GM12864 (cell line): ENCODE measurements around the gene NFKB2.

Source experiments
- DNase-seq: peaks from one replicate; pipeline ENCODE4 v3.0.0-alpha.2; 2011; ENCODE audit warnings: low read depth
- H3K4me3 ChIP-seq: 2 replicates; pipeline ENCODE4 v1.5.1; 2011; ENCODE audit warnings: mild to moderate bottlenecking, low read depth, low read length, control low read depth
- TF ChIP-seq, protein P1 (sequence below): IDR thresholded peaks from 2 replicates; pipeline ENCODE4 v1.5.1; 2011; ENCODE audit warnings: low read depth, mild to moderate bottlenecking, moderate library complexity, low read length, control low read depth, inconsistent platforms; ENCODE audit errors: missing control alignments

Gene NFKB2

DNA sequence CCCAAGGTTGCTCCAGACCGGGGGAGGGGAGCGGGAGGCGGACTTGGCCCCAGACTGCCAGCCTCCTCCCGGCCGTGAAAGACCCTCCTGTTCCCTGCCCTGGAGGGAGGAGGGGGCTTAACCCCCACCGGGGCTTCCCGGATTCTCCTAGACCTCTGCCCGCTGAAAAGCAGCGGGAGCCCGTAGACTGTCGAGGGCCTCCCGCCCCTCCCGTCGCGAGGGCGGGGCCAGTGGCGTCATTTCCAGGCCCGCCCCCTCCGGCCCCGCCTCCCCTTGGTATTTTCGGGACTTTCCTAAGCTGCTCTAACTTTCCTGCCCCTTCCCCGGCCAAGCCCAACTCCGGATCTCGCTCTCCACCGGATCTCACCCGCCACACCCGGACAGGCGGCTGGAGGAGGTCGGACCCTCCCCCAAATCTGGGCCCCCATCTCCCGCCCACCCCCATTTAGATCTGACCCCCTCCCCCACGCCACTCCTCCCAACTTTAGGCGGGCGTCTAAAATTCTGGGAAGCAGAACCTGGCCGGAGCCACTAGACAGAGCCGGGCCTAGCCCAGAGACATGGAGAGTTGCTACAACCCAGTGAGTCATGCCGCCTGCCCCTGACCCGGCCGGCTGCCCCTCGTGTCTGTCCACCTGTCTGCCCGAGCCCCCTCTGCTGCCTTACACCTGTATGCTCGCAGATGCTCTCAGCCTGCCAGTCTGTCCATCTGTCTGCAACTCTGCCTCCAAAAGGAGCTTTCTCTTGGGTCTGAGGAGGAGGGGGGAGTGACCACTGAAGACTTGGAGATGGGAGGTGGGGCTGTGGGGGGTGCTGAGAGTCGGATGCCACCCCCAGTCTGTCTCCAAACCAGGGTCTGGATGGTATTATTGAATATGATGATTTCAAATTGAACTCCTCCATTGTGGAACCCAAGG lies at the start of gene NFKB2:
TSS of gene NFKB2 (plus strand) at position 306 of the 917 bp plus-strand sequence. CDS start at position 561, 255 bp downstream.
- peak; percentile 55 for DNase-seq
- TF ChIP-seq, protein P1, sequence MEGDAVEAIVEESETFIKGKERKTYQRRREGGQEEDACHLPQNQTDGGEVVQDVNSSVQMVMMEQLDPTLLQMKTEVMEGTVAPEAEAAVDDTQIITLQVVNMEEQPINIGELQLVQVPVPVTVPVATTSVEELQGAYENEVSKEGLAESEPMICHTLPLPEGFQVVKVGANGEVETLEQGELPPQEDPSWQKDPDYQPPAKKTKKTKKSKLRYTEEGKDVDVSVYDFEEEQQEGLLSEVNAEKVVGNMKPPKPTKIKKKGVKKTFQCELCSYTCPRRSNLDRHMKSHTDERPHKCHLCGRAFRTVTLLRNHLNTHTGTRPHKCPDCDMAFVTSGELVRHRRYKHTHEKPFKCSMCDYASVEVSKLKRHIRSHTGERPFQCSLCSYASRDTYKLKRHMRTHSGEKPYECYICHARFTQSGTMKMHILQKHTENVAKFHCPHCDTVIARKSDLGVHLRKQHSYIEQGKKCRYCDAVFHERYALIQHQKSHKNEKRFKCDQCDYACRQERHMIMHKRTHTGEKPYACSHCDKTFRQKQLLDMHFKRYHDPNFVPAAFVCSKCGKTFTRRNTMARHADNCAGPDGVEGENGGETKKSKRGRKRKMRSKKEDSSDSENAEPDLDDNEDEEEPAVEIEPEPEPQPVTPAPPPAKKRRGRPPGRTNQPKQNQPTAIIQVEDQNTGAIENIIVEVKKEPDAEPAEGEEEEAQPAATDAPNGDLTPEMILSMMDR: no peak
- peak within 1 kb of the TSS; percentile 70 for H3K4me3 ChIP-seq

DNA sequence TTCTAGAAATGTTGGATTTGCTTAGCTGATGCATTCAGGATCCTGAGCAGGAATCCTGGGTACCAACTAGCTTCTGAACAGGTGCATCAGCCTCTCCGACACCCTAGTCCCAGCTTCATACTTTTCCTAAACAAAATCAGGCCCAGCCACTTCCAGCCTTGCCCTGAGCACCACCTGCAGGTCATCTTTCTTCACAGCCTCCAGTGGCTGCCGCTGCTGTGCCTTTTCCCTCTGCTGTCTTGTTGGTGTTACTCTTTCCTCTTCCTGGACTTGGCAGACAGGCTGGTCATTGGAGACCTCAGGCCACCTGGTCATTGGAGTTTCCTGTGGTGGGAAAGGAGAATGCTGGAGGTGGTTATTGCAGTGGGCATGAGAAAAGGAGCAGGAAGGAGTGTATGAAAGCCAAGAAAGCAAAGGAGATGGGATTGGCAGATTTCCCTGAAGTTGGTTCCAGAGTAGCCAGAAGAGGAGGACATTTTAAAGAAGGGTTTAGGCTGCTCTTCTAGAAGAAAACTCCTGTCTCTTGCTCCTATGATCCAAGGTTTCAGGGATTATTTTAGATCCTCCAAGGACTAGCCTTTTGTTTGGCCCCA lies 48.2 kb upstream of the NFKB2 start:
- no peak for DNase-seq
- TF ChIP-seq, protein P1: peak; percentile 52
- no peak overlapping the region for H3K4me3 ChIP-seq

DNA sequence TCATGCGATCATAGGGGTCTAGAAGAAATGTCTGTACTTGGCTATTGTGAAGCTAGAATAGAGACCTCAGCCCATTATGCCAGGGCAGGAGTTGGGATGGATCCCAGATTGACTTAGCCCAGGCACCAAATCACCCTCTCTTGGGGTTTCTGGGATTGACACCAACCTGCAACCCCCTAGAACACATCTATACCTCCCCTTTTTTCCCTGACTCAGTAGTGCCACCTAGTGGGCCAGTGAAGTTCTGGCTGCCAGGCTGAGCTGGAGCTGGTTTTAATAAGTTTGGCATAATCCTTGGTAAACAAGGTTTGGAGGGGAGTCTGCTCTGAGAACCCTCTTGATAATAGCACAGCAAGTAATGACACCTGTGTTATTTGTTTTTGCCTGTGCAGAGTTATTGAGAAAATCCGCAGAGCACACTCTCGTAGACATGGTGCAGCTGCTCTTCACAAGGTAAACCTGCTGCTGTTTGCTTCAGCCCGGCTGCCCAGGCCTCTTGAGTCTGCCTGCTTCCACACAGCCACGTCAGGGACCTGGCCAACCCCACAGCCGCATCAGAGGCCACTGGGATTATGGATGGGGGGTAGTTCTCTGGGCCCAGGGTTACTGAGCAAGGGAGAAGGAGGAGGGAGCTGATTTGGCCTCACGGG lies 43.3 kb upstream of the NFKB2 start:
- no peak overlapping the region for H3K4me3 ChIP-seq
- TF ChIP-seq, protein P1: peak; percentile 91
- DNase-seq: peak; percentile 15

DNA sequence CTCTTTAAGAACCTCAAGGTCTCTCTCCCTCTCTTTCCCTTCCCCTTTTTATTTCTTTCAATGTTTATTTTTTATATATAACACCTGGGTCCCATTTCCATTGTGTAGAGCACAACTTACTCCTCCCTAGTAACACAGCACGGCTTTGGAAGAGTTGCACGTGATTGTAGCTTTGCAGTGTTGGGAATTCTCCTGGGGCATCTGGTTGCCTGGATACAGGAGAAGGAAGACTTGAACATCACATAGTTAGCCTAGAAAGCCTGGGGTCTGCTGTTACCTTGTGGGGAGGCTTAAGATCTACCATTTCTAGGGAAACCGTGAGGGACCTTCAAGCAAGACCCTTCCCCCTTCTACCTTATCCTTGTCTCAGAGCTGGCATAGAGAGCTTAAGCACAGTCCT lies 41.1 kb upstream of the NFKB2 start:
- no peak overlapping the region for H3K4me3 ChIP-seq
- no peak for DNase-seq
- TF ChIP-seq, protein P1: no peak

DNA sequence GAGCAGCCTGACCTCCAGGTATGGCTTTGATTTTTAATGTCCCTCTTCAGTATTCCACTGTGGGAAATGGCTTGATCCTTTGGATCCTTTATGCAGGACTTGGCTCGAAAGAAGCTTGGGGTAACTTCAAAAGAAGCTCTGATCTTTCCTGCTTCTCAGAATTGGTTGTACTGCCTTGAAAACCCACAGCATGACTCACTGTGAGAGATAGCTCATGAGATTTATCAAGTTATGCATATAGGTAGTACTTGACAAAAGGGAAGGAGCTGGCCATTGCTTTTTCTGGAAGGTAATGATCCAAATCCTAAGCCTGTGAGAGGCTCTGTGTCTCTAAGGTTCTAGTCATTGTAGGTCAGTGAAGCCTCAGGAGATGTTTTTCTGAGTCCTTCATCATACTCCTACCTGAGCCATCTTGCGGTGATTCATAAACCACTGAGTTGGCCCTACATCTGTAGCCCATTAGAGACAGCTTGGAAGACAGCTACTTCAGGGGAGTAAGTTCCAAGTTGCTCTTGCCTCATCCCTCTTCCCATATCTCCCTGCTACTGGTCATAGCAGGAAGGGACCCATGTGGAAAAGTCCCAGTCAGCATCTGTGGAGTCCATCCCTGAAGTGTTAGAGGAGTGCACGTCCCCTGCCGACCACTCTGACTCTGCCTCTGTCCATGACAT lies 36.7 kb upstream of the NFKB2 start:
- no peak for DNase-seq
- TF ChIP-seq, protein P1: no peak
- no peak overlapping the region for H3K4me3 ChIP-seq

DNA sequence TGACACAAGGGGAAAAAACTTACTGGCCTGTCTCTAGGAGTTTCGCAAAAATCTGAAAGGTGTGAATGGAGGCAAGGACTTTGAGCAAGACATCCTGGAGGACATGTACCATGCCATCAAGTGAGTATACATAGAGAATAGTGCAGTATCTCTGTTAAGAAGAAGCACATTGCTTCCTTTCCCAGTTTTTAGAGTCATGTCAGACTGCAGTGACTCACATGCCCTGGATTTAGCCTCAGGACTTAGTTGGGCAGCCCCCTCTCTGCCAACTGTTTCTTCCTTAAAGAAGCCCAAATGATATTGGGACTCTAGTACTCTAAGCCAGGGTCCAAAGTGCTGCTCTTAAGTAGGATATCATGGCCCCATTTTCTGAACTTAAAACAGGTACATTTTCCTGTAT lies 28.1 kb upstream of the NFKB2 start:
- H3K4me3 ChIP-seq: no peak overlapping the region
- TF ChIP-seq, protein P1: no peak
- no peak for DNase-seq
